Glutamatergic neuron (in vitro differentiated cells): ENCODE results near the gene ABCA8. TPM values are rescaled to one million over a fixed set of nuclear protein-coding genes. Genes with fewer than 3 reads are reported as not detected.

Experiments used
- DNase-seq: peaks from one replicate; pipeline ENCODE4 v3.0.0; 2022
- H3K27ac Mint-ChIP-seq: one replicate; pipeline ENCODE4 v1.8.0; 2020; ENCODE audit warnings: mild to moderate bottlenecking, mixed read lengths, inconsistent platforms; ENCODE audit not compliant: unreplicated experiment
- H3K27me3 Mint-ChIP-seq: one replicate; pipeline ENCODE4 v1.8.0; 2020; ENCODE audit warnings: mild to moderate bottlenecking, moderate library complexity, mixed read lengths, inconsistent platforms; ENCODE audit not compliant: unreplicated experiment
- H3K36me3 Mint-ChIP-seq: one replicate; pipeline ENCODE4 v1.8.0; 2020; ENCODE audit warnings: mild to moderate bottlenecking, mixed read lengths, inconsistent platforms; ENCODE audit not compliant: unreplicated experiment
- H3K4me1 Mint-ChIP-seq: one replicate; pipeline ENCODE4 v1.8.0; 2020; ENCODE audit warnings: mild to moderate bottlenecking, low read depth, mixed read lengths, inconsistent platforms; ENCODE audit not compliant: unreplicated experiment
- H3K4me3 Mint-ChIP-seq: one replicate; pipeline ENCODE4 v1.8.0; 2020; ENCODE audit warnings: mild to moderate bottlenecking, mixed read lengths, inconsistent platforms; ENCODE audit not compliant: unreplicated experiment
- H3K9me3 Mint-ChIP-seq: one replicate; pipeline ENCODE4 v1.8.0; 2020; ENCODE audit warnings: mild to moderate bottlenecking, moderate library complexity, mixed read lengths, inconsistent platforms; ENCODE audit not compliant: unreplicated experiment
- total RNA-seq: library from RNA; stranded (reverse); fragmentation: NEBNext Ultra II Directional; extraction: Animal tissue kit (Norgen Biotek cat#: 25700); gene quantifications from one replicate; pipeline ENCODE4 v1.2.1, GENCODE V29; 2021; ENCODE audit not compliant: unreplicated experiment
- TF ChIP-seq, protein P1 (sequence below): fragments of 200-600 bp; sonication (generic); IDR thresholded peaks from one replicate; pipeline ENCODE4 v1.5.0; 2021; ENCODE audit not compliant: partially characterized antibody, unreplicated experiment

The ABCA8 gene
- total RNA-seq, 1 donor from 2014 or later, result not detected

DNA sequence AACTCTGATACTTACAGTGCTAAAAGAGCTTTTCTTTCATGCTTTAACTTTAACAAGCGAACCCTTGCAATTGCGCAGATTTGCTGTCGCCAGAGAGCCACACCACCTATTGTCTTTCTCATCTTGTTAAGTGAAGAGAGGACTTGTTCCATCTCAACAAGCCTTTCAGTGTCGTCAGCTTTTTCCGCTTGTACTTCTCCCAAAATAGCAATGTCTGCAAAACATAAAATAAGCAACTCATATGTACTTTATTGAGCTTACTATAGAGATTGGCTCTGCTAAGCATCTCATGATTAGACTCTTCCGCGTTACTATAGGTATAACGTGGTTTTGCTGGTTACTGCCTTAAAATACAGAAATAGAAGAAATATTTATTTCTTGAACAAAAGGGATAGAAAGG lies 51.9 kb downstream of the ABCA8 start:
- Mint-ChIP-seq H3K27ac (no peak overlapping the region), H3K4me3 (no peak overlapping the region), H3K36me3 (no peaks in the 10 kb centered on the region), H3K4me1 (no peaks in the 10 kb centered on the region), H3K9me3 (no peaks in the 10 kb centered on the region), H3K27me3 (no peaks in the 10 kb centered on the region)
- TF ChIP-seq, protein P1, sequence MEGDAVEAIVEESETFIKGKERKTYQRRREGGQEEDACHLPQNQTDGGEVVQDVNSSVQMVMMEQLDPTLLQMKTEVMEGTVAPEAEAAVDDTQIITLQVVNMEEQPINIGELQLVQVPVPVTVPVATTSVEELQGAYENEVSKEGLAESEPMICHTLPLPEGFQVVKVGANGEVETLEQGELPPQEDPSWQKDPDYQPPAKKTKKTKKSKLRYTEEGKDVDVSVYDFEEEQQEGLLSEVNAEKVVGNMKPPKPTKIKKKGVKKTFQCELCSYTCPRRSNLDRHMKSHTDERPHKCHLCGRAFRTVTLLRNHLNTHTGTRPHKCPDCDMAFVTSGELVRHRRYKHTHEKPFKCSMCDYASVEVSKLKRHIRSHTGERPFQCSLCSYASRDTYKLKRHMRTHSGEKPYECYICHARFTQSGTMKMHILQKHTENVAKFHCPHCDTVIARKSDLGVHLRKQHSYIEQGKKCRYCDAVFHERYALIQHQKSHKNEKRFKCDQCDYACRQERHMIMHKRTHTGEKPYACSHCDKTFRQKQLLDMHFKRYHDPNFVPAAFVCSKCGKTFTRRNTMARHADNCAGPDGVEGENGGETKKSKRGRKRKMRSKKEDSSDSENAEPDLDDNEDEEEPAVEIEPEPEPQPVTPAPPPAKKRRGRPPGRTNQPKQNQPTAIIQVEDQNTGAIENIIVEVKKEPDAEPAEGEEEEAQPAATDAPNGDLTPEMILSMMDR, result no peak
- DNase-seq, result no peak

- peaks cover 4% of the 10 kb centered on the region for H3K36me3 Mint-ChIP-seq
Measured at GRCh38 chr17:68897557-68897956, 57.6 kb downstream of the ABCA8 start.

DNA sequence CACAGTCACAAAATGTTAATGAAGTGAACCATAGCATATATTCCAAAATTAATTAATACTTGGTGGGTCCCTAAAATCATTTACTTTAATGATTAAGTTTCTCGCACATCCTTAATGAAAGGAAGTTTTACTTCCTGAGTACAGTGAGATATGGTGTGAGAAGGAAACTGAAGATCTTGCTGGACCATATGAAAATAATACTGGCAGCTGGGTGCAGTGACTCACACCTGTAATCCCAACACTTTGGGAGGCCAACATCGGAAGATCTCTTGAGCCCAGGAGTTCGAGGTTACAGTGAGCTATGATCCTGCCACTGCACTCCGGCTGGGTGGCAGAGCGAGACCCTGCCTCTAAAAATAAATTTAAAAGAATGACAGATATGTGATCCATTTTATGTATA lies 62.5 kb downstream of the ABCA8 start:
- TF ChIP-seq, protein P1, result no peak

More at GRCh38 chr17:68897557-68897956, 57.6 kb downstream of the ABCA8 start:
- Mint-ChIP-seq H3K9me3 (peaks cover 1% of the 10 kb centered on the region), H3K4me1 (no peaks in the 10 kb centered on the region), H3K4me3 (no peak overlapping the region), H3K27ac (no peak overlapping the region), H3K27me3 (no peaks in the 10 kb centered on the region)
- TF ChIP-seq, protein P1, result no peak
- no peak for DNase-seq

DNA sequence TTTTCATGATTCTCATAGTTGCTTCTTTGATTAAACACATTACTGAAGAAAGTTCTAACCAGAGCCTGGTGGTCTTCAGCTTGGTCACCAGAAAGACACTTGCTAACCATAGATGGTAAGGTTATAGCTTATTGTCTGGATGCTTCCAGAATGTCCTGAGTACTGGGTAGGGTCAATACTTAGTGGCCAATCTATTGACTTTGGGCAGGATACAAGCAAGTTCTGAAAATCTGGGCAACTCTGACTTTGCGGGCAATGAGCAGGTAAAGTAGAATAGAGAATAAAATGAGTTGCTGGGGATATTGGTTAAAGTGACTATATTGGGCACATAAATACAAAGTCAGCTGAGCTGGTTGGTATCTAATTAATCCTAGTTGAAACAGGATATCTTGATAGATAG lies 63.0 kb downstream of the ABCA8 start:
- peaks cover 1% of the 10 kb centered on the region for H3K9me3 Mint-ChIP-seq
- DNase-seq, result no peak
- no peak overlapping the region for H3K27ac Mint-ChIP-seq
- H3K27me3 Mint-ChIP-seq, result no peaks in the 10 kb centered on the region
- TF ChIP-seq, protein P1, result no peak
- H3K4me1 Mint-ChIP-seq, result no peaks in the 10 kb centered on the region
- H3K36me3 Mint-ChIP-seq, result no peaks in the 10 kb centered on the region
- H3K4me3 Mint-ChIP-seq, result no peak overlapping the region

More for the DNA sequence above, 62.5 kb downstream of the ABCA8 start:
- no peak overlapping the region for H3K27ac Mint-ChIP-seq
- peaks cover 1% of the 10 kb centered on the region for H3K9me3 Mint-ChIP-seq
- H3K36me3 Mint-ChIP-seq, result peaks cover 2% of the 10 kb centered on the region
- no peak overlapping the region for H3K4me3 Mint-ChIP-seq
- no peaks in the 10 kb centered on the region for H3K27me3 Mint-ChIP-seq
- DNase-seq, result no peak
- H3K4me1 Mint-ChIP-seq, result no peaks in the 10 kb centered on the region

GRCh38 chr17:68886401-68886800 lies 68.8 kb downstream of the ABCA8 start:
- Mint-ChIP-seq H3K27ac (no peak overlapping the region), H3K4me3 (no peak overlapping the region), H3K9me3 (no peaks in the 10 kb centered on the region), H3K36me3 (no peaks in the 10 kb centered on the region), H3K27me3 (no peaks in the 10 kb centered on the region), H3K4me1 (no peaks in the 10 kb centered on the region)
- no peak for DNase-seq
- TF ChIP-seq, protein P1, result no peak
